Upper lobe of left lung (tissue), 6 donors: ENCODE data around the gene PRKCH. TPM values are rescaled to one million over a fixed set of nuclear protein-coding genes. Genes with fewer than 3 reads are reported as not detected.
A peak's percentile ranks its signal among the peaks of the same experiment; 100 is the strongest.

Source experiments
- ATAC-seq, 2 donors: fragments of 200-7000 bp; cut with Tn5 transposase; one replicate each; pipeline ENCODE4 v1.9.1; 2022; ENCODE audit warnings: mild to moderate bottlenecking in 2 of 2, moderate library complexity in 2 of 2; ENCODE audit not compliant: low FRiP score in 2 of 2
- DNase-seq, 2 donors: peaks; one replicate each; pipeline ENCODE4 v3.0.0-alpha.2; 2019 to 2020
- H3K27ac ChIP-seq, 4 donors: fragments of 200-600 bp; sonication (generic); one replicate each; pipeline ENCODE4 v1.5.1; 2016 to 2019
- H3K27me3 ChIP-seq, 4 donors: fragments of 200-600 bp; sonication (generic); one replicate each; pipeline ENCODE4 v1.5.1; 2017 to 2019
- H3K36me3 ChIP-seq, 4 donors: fragments of 200-600 bp; sonication (generic); one replicate each; pipeline ENCODE4 v1.5.1; 2016 to 2019
- H3K4me1 ChIP-seq, 4 donors: fragments of 200-600 bp; sonication (generic); one replicate each; pipeline ENCODE4 v1.5.1; 2018 to 2019
- H3K4me3 ChIP-seq, 4 donors: fragments of 200-600 bp; sonication (generic); one replicate each; pipeline ENCODE4 v1.5.1; 2017 to 2019; ENCODE audit warnings: mild to moderate bottlenecking in 2 of 4, moderate library complexity in 1 of 4
- H3K9me3 ChIP-seq, 4 donors: fragments of 200-600 bp; sonication (generic); one replicate each; pipeline ENCODE4 v1.5.1; 2018 to 2019
- CTCF ChIP-seq, 6 experiments: fragments of 450-650 bp in 4 of 6; fragments of 200-600 bp in 2 of 6; sonication (generic) in 2 of 6; IDR thresholded peaks; one replicate each; pipeline ENCODE4 v1.5.1; 2016 to 2019; ENCODE audit warnings: antibody characterized with exemption in 6 of 6
- EP300 ChIP-seq, 4 donors: sonication (generic); formaldehyde crosslinking; IDR thresholded peaks; one replicate each; pipeline ENCODE4 v1.5.1; 2017; ENCODE audit warnings: antibody characterized with exemption in 4 of 4, control low read depth in 2 of 4
- POLR2A ChIP-seq, 4 donors: fragments of 450-650 bp; IDR thresholded peaks; one replicate each; pipeline ENCODE4 v1.5.1; 2016 to 2017; ENCODE audit warnings: antibody characterized with exemption in 4 of 4, mild to moderate bottlenecking in 2 of 4
- POLR2AphosphoS5 ChIP-seq, 2 donors: sonication (generic); formaldehyde crosslinking; IDR thresholded peaks; one replicate each; pipeline ENCODE4 v1.5.1; 2017; ENCODE audit warnings: antibody characterized with exemption in 2 of 2
- WGBS, 2 donors: methylation state at CpG; one replicate each; pipeline ENCODE4 v1.1.5; 2017 to 2018; 5-methylcytosine and 5-hydroxymethylcytosine counted together
- total RNA-seq, 6 donors: library from RNA; depleted of rRNA in 4 of 6; stranded (reverse); fragments of >200 nt in 4 of 6; gene quantifications; one replicate each; pipeline versions ENCODE4 v1.1.0 to v1.2.1, GENCODE V29; 2016 to 2021
- donor health status: DM: no; HTN: no; CAD: no; lungs with moderate emphysema.
- donor health status: DM: no; HTN: yes; CAD: no; lungs with severe emphysema.

The PRKCH gene
- total RNA-seq, 6 donors from 2014 or later: 54.0 to 102 (median 76.6) TPM

- H3K27me3 ChIP-seq: no peaks in the 10 kb centered on the region
- H3K27ac ChIP-seq: peak overlapping the region in 2 of 4 donors; percentile 5 to 46
- peaks cover 44 to 62% (median 51%) of the 10 kb centered on the region in 4 donors for H3K4me1 ChIP-seq
- 56 to 70% methylated on average over 5 of the region's 5 CpGs for WGBS, 2 donors
- no peaks in the 10 kb centered on the region for H3K9me3 ChIP-seq
- ATAC-seq (no peak), DNase-seq (no peak)
- H3K36me3 ChIP-seq: no peaks in the 10 kb centered on the region
- no peak overlapping the region for H3K4me3 ChIP-seq
- TF ChIP-seq EP300 (IDR thresholded peaks at IDR 0.05) (no peak), CTCF (IDR thresholded peaks at IDR 0.05) (no peak), POLR2AphosphoS5 (IDR thresholded peaks at IDR 0.05) (no peak), POLR2A (IDR thresholded peaks at IDR 0.05) (no peak)
These were observed 40.8 kb downstream of the PRKCH start for GRCh38 chr14:61362072-61362750.

- no peak for TF ChIP-seq POLR2A (IDR thresholded peaks at IDR 0.05)
- no peak for TF ChIP-seq POLR2AphosphoS5 (IDR thresholded peaks at IDR 0.05)
- TF ChIP-seq CTCF (IDR thresholded peaks at IDR 0.05): no peak
- TF ChIP-seq EP300 (IDR thresholded peaks at IDR 0.05): no peak
- H3K36me3 ChIP-seq: no peaks in the 10 kb centered on the region
- no peak for DNase-seq
- 83 to 93% methylated on average over 2 of the region's 2 CpGs for WGBS, 2 donors
- H3K27ac ChIP-seq: peak overlapping the region in 1 of 4 donors; percentile 6
- no peaks in the 10 kb centered on the region for H3K27me3 ChIP-seq
- ATAC-seq: no peak
- H3K9me3 ChIP-seq: no peaks in the 10 kb centered on the region
- H3K4me3 ChIP-seq: no peak overlapping the region
- peaks cover 42 to 63% (median 50%) of the 10 kb centered on the region in 4 donors for H3K4me1 ChIP-seq
These were observed 42.9 kb downstream of the PRKCH start for GRCh38 chr14:61364243-61364642.

- Histone ChIP-seq H3K4me1 (peaks cover 42 to 72% (median 52%) of the 10 kb centered on the region in 4 donors), H3K9me3 (no peaks in the 10 kb centered on the region)
These were observed 44.4 kb downstream of the PRKCH start for GRCh38 chr14:61365667-61366212.

GRCh38 chr14:61368114-61368710 is 46.8 kb downstream of the PRKCH start:
- WGBS, 2 donors: 58 to 59% methylated on average over 4 to 5 of the region's 5 CpGs
- Histone ChIP-seq H3K27me3 (no peaks in the 10 kb centered on the region), H3K36me3 (no peaks in the 10 kb centered on the region), H3K27ac (peak overlapping the region; percentile 23 to 64 (median 50)), H3K9me3 (no peaks in the 10 kb centered on the region), H3K4me1 (peaks cover 30 to 69% (median 45%) of the 10 kb centered on the region in 4 donors), H3K4me3 (no peak overlapping the region)
- ATAC-seq (peak; percentile 38 to 68), DNase-seq (no peak)
- TF ChIP-seq EP300 (IDR thresholded peaks at IDR 0.05) (no peak), CTCF (IDR thresholded peaks at IDR 0.05) (no peak), POLR2AphosphoS5 (IDR thresholded peaks at IDR 0.05) (no peak), POLR2A (IDR thresholded peaks at IDR 0.05) (no peak)

More at GRCh38 chr14:61365667-61366212, 44.4 kb downstream of the PRKCH start:
- no peak overlapping the region for H3K4me3 ChIP-seq
- WGBS, 2 donors: 50 to 66% methylated on average over 3 of the region's 3 CpGs
- H3K27me3 ChIP-seq: no peaks in the 10 kb centered on the region
- no peaks in the 10 kb centered on the region for H3K36me3 ChIP-seq
- DNase-seq (no peak), ATAC-seq (no peak)
- TF ChIP-seq CTCF (IDR thresholded peaks at IDR 0.05) (no peak), POLR2AphosphoS5 (IDR thresholded peaks at IDR 0.05) (no peak), POLR2A (IDR thresholded peaks at IDR 0.05) (no peak), EP300 (IDR thresholded peaks at IDR 0.05) (no peak)
- H3K27ac ChIP-seq: peak overlapping the region in 2 of 4 donors; percentile 20 to 48
